HEK293T (cell line): ENCODE measurements around the gene SIGMAR1.

Source experiments
- CTBP1 ChIP-seq: fragments of 450-650 bp; IDR thresholded peaks from 2 replicates; pipeline ENCODE4 v1.6.1; 2016; ENCODE audit warnings: borderline replicate concordance
- FOXK2 ChIP-seq: fragments of 450-650 bp; IDR thresholded peaks from 2 replicates; pipeline ENCODE4 v1.6.1; 2016; ENCODE audit warnings: mild to moderate bottlenecking
- FOXM1 ChIP-seq: fragments of 450-650 bp; IDR thresholded peaks from 2 replicates; pipeline ENCODE4 v1.6.1; 2017; ENCODE audit warnings: mild to moderate bottlenecking, borderline replicate concordance
- L3MBTL2 ChIP-seq: fragments of 450-650 bp; conservative IDR thresholded peaks from 2 replicates; pipeline ENCODE4 v1.6.1; 2016; ENCODE audit warnings: mild to moderate bottlenecking
- NFRKB ChIP-seq: fragments of 450-650 bp; IDR thresholded peaks from 2 replicates; pipeline ENCODE4 v1.6.1; 2016; ENCODE audit warnings: mild to moderate bottlenecking, moderate library complexity
- ZNF384 ChIP-seq: fragments of 450-650 bp; IDR thresholded peaks from 2 replicates; pipeline ENCODE4 v1.6.1; 2016

DNA sequence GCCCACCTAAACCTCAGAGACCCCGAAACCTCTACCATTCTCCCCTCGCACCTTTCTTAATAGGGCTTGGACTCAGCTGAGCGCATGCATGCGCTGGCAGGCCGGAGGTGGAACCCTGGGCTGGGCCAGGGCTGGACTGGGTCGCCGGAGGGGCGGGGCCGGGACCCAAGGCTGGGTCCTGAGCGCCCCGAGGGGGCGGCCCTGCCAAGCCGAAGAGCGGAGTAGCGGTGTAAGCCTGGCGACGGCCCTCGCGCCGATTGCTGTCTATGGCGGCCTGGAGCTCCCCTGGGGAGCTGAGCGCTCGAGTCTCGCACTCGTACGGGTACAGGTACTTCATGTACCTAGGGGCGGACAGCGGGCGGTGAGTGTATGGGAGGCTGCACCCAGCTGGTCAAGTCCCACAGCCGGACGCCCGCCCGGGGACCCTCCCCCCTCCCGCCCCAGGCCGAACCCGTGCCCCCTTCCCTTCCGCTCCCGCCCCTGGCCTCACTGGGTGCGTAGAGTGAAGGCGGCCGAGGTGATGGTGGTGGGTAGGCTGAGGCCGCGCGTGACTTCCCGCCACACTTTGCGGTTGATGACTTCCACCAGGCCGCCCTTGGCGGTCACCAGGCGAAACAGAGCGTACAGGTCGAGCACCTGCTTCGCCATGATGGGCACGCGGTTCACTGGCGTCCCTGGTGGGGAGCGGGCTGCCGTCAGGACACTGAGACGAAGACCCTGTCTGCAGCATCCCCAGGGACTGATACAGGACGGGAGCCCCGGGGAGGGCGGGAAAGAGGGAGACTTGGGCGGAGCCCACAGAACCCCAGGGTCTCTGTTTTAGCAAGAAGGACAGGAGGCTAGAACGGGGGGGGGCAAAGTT, 14.0 kb downstream of the SIGMAR1 start:
- no peak for TF ChIP-seq CTBP1
- TF ChIP-seq L3MBTL2: no peak
- TF ChIP-seq FOXM1: no peak
- TF ChIP-seq ZNF384: no peak
- TF ChIP-seq FOXK2: no peak
- no peak for TF ChIP-seq NFRKB
